Measurements from ENCODE around the gene SENP5. TPM values are rescaled to one million over a fixed set of nuclear protein-coding genes. Genes with fewer than 3 reads are reported as not detected.

Gene SENP5
- total and polyA plus RNA-seq, 4 donors, result 3.9 to 26.9 (median 14.3) TPM

- no peak for TF ChIP-seq REST (IDR thresholded peaks at IDR 0.05)
- no peak for TF ChIP-seq NR2F2 (IDR thresholded peaks at IDR 0.05)
- TF ChIP-seq FOXA2 (IDR thresholded peaks at IDR 0.05), result no peak
- TF ChIP-seq, protein P1, sequence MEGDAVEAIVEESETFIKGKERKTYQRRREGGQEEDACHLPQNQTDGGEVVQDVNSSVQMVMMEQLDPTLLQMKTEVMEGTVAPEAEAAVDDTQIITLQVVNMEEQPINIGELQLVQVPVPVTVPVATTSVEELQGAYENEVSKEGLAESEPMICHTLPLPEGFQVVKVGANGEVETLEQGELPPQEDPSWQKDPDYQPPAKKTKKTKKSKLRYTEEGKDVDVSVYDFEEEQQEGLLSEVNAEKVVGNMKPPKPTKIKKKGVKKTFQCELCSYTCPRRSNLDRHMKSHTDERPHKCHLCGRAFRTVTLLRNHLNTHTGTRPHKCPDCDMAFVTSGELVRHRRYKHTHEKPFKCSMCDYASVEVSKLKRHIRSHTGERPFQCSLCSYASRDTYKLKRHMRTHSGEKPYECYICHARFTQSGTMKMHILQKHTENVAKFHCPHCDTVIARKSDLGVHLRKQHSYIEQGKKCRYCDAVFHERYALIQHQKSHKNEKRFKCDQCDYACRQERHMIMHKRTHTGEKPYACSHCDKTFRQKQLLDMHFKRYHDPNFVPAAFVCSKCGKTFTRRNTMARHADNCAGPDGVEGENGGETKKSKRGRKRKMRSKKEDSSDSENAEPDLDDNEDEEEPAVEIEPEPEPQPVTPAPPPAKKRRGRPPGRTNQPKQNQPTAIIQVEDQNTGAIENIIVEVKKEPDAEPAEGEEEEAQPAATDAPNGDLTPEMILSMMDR (IDR thresholded peaks at IDR 0.05; ENCODE audit: low read depth, low read length, missing input control), result no peak
- no peak for TF ChIP-seq YY1 (IDR thresholded peaks at IDR 0.05)
These were observed 94.6 kb downstream of the SENP5 start (continued) for GRCh38 chr3:196962108-196962929.

GRCh38 chr3:196962930-196963630 is 95.4 kb downstream of the SENP5 start:
- no peak for DNase-seq (ENCODE audit: low spot score)
- Histone ChIP-seq H3K4me3 (ENCODE audit: low read depth in 1 of 3, low read length in 3 of 3) (no peak overlapping the region), H3K36me3 (ENCODE audit: control insufficient read depth in 4 of 4, insufficient read depth in 3 of 4, low read depth in 1 of 4, low read length in 3 of 4) (no peaks in the 10 kb centered on the region), H3K9me3 (ENCODE audit: control insufficient read depth in 4 of 4, low read length in 3 of 4) (no peaks in the 10 kb centered on the region), H3K9ac (ENCODE audit: low read depth in 1 of 2, low read length in 2 of 2) (no peak overlapping the region), H3K27me3 (ENCODE audit: control insufficient read depth in 4 of 4, insufficient read depth in 4 of 4, low read length in 3 of 4) (no peaks in the 10 kb centered on the region), H3K27ac (ENCODE audit: low read depth in 1 of 2, low read length in 2 of 2) (no peak overlapping the region), H3K4me1 (ENCODE audit: control insufficient read depth in 4 of 4, insufficient read depth in 4 of 4, low read length in 3 of 4) (peaks cover 0 to 5% (median 3%) of the 10 kb centered on the region in 4 donors)
- TF ChIP-seq HNF4A (conservative IDR thresholded peaks at IDR 0.05), result no peak
- WGBS, result 89% methylated on average over 10 of the region's 10 CpGs

- no peak for TF ChIP-seq MAX (IDR thresholded peaks at IDR 0.05)
- TF ChIP-seq GABPA (IDR thresholded peaks at IDR 0.05 in 1 of 2, conservative IDR thresholded peaks at IDR 0.05 in 1 of 2), result no peak
- no peak for TF ChIP-seq REST (IDR thresholded peaks at IDR 0.05)
- no peak for TF ChIP-seq HNF4G (IDR thresholded peaks at IDR 0.05)
- TF ChIP-seq NR2F2 (IDR thresholded peaks at IDR 0.05), result no peak
- no peak for TF ChIP-seq TAF1 (conservative IDR thresholded peaks at IDR 0.05)
- TF ChIP-seq, protein P2, sequence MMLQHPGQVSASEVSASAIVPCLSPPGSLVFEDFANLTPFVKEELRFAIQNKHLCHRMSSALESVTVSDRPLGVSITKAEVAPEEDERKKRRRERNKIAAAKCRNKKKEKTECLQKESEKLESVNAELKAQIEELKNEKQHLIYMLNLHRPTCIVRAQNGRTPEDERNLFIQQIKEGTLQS (IDR thresholded peaks at IDR 0.05), result no peak
- no peak for TF ChIP-seq JUND (IDR thresholded peaks at IDR 0.05)
- no peak for TF ChIP-seq YY1 (IDR thresholded peaks at IDR 0.05)
- no peak for TF ChIP-seq HNF4A (conservative IDR thresholded peaks at IDR 0.05)
- TF ChIP-seq, protein P1 (IDR thresholded peaks at IDR 0.05; ENCODE audit: low read depth, low read length, missing input control), result no peak
- TF ChIP-seq RXRA (IDR thresholded peaks at IDR 0.05), result no peak
These were observed 95.9 kb downstream of the SENP5 start for GRCh38 chr3:196963631-196963953.

More at GRCh38 chr3:196963631-196963953, 95.9 kb downstream of the SENP5 start:
- Histone ChIP-seq H3K9me3 (ENCODE audit: control insufficient read depth in 4 of 4, low read length in 3 of 4) (no peaks in the 10 kb centered on the region), H3K4me3 (ENCODE audit: low read depth in 1 of 3, low read length in 3 of 3) (no peak overlapping the region), H3K27ac (ENCODE audit: low read depth in 1 of 2, low read length in 2 of 2) (no peak overlapping the region), H3K36me3 (ENCODE audit: control insufficient read depth in 4 of 4, insufficient read depth in 3 of 4, low read depth in 1 of 4, low read length in 3 of 4) (no peaks in the 10 kb centered on the region), H3K27me3 (ENCODE audit: control insufficient read depth in 4 of 4, insufficient read depth in 4 of 4, low read length in 3 of 4) (no peaks in the 10 kb centered on the region), H3K4me1 (ENCODE audit: control insufficient read depth in 4 of 4, insufficient read depth in 4 of 4, low read length in 3 of 4) (peaks cover 0 to 9% (median 6%) of the 10 kb centered on the region in 4 donors), H3K9ac (ENCODE audit: low read depth in 1 of 2, low read length in 2 of 2) (no peak overlapping the region)
- no peak for DNase-seq (ENCODE audit: low spot score)
- 88% methylated on average over 2 of the region's 2 CpGs for WGBS
